Jurkat, Clone E6-1 (cell line): Measurements from ENCODE around the gene GMCL1.

Experiments
- DNase-seq: peaks from one replicate; pipeline ENCODE4 v3.0.0-alpha.2; 2011; ENCODE audit warnings: low read depth, low spot score
- H3K4me3 ChIP-seq: 2 replicates; pipeline ENCODE4 v1.5.1; 2011; ENCODE audit warnings: mild to moderate bottlenecking, low read length, control low read depth, moderate library complexity

GMCL1 gene

GRCh38 chr2:69914164-69914949 is 84.9 kb downstream of the GMCL1 start:
- peak; percentile 100 for DNase-seq
- H3K4me3 ChIP-seq = peak overlapping the region; percentile 77

GRCh38 chr2:69914950-69915945 is 85.8 kb downstream of the GMCL1 start, which contains the start of gene MXD1:
Gene MXD1 (plus strand): TSS chr2:69915109. CDS start chr2:69915331, 222 bp downstream.
- H3K4me3 ChIP-seq = peak within 1 kb of the TSS; percentile 77
- no peak for DNase-seq

GRCh38 chr2:69916106-69916505 is 86.6 kb downstream of the GMCL1 start:
- H3K4me3 ChIP-seq = no peak overlapping the region
- DNase-seq = no peak

GRCh38 chr2:69917852-69918251 is 88.4 kb downstream of the GMCL1 start:
- H3K4me3 ChIP-seq = no peak overlapping the region
- DNase-seq = no peak

GRCh38 chr2:69918401-69918800 is 88.9 kb downstream of the GMCL1 start:
- DNase-seq = no peak
- no peak overlapping the region for H3K4me3 ChIP-seq

- no peak for DNase-seq
- H3K4me3 ChIP-seq = no peak overlapping the region
Observed at GRCh38 chr2:69923116-69923515, 93.7 kb downstream of the GMCL1 start.

GRCh38 chr2:69926849-69927515 is 97.5 kb downstream of the GMCL1 start:
- H3K4me3 ChIP-seq = no peak overlapping the region
- DNase-seq = no peak
